Mesothelial cell of epicardium (in vitro differentiated cells): Measurements from ENCODE around the gene SLC16A1. TPM values are rescaled to one million over a fixed set of nuclear protein-coding genes. Genes with fewer than 3 reads are reported as not detected.
"Not testable (repeated sequence)": the region's sequence is repeated elsewhere in the genome, so short reads cannot be mapped to it uniquely, and the experiment has no call there.

ENCODE experiments used
- DNase-seq, 2 experiments: peaks; one replicate each; pipeline ENCODE4 v3.0.0; 2021; ENCODE audit warnings: low spot score in 2 of 2; ENCODE audit not compliant: unreplicated experiment in 2 of 2
- H3K27ac Mint-ChIP-seq: 2 replicates; pipeline ENCODE4 v1.8.0; 2021; ENCODE audit warnings: mixed read lengths
- H3K27me3 Mint-ChIP-seq: 2 replicates; pipeline ENCODE4 v1.8.0; 2021; ENCODE audit warnings: low read depth, mixed read lengths
- H3K36me3 Mint-ChIP-seq: 2 replicates; pipeline ENCODE4 v1.8.0; 2021; ENCODE audit warnings: mixed read lengths
- H3K4me1 Mint-ChIP-seq: 2 replicates; pipeline ENCODE4 v1.8.0; 2021; ENCODE audit warnings: mixed read lengths
- H3K4me3 Mint-ChIP-seq: 2 replicates; pipeline ENCODE4 v1.8.0; 2021; ENCODE audit warnings: mild to moderate bottlenecking, moderate library complexity, mixed read lengths
- H3K9me3 Mint-ChIP-seq: 2 replicates; pipeline ENCODE4 v1.8.0; 2021; ENCODE audit warnings: mixed read lengths
- total RNA-seq: library from RNA; stranded (reverse); gene quantifications from 3 replicates; pipeline ENCODE4 v1.2.1, GENCODE V29; 2021
- TF ChIP-seq, protein P1 (sequence below): fragments of 200-600 bp; sonication (generic); IDR thresholded peaks from one replicate; pipeline ENCODE4 v1.5.0; 2021; ENCODE audit warnings: antibody characterized with exemption; ENCODE audit not compliant: unreplicated experiment

The SLC16A1 gene
- total RNA-seq, 1 donor from 2014 or later = 56.4 TPM

DNA sequence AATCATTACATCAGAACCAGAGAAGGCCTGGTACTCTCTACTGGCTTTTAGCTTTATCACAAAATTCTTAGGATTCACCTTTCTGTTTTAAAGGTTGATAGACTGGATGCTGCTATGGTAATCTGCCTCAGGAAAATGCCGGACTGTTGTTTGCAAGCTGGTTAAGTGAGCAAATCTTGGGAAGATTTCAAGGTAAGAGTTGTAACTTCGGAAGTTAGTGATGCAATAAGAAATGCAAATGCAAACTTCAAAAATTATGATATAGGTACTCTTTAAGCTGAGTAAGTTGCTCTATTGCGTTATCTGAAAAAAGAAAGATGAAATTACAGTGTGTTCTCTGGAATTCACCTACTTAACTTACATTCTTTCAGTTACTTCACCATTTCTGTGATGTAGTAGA lies 4.4 kb upstream of the SLC16A1 start:
- Mint-ChIP-seq H3K36me3 (peaks cover 18% of the 10 kb centered on the region), H3K4me3 (no peak overlapping the region), H3K27ac (no peak overlapping the region), H3K27me3 (no peaks in the 10 kb centered on the region), H3K4me1 (peaks cover 20% of the 10 kb centered on the region), H3K9me3 (peaks cover 4% of the 10 kb centered on the region)
- TF ChIP-seq, protein P1, sequence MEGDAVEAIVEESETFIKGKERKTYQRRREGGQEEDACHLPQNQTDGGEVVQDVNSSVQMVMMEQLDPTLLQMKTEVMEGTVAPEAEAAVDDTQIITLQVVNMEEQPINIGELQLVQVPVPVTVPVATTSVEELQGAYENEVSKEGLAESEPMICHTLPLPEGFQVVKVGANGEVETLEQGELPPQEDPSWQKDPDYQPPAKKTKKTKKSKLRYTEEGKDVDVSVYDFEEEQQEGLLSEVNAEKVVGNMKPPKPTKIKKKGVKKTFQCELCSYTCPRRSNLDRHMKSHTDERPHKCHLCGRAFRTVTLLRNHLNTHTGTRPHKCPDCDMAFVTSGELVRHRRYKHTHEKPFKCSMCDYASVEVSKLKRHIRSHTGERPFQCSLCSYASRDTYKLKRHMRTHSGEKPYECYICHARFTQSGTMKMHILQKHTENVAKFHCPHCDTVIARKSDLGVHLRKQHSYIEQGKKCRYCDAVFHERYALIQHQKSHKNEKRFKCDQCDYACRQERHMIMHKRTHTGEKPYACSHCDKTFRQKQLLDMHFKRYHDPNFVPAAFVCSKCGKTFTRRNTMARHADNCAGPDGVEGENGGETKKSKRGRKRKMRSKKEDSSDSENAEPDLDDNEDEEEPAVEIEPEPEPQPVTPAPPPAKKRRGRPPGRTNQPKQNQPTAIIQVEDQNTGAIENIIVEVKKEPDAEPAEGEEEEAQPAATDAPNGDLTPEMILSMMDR = no peak
- DNase-seq = no peak

DNA sequence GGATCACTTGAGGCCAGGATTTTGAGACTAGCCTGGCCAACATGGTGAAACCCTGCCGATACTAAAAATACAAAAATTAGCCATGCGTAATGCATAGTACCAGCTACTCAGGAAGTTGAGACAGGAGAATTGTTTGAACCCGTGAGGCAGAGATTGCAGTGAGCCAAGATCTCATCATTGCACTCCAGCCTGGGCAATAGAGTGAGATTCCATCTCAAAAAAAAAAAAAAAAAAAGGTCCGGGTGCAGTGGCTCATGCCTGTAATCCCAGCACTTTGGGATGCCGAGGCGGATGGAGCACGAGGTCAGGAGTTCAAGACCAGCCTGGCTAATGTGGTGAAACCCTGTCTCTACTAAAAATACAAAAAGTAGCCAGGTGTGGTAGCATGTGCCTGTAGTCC lies 2.2 kb upstream of the SLC16A1 start:
- not testable (repeated sequence) for H3K27ac Mint-ChIP-seq, H3K9me3 Mint-ChIP-seq, H3K4me3 Mint-ChIP-seq, DNase-seq, H3K27me3 Mint-ChIP-seq
- peaks cover 41% of the 10 kb centered on the region for H3K4me1 Mint-ChIP-seq
- H3K36me3 Mint-ChIP-seq = peaks cover 16% of the 10 kb centered on the region

DNA sequence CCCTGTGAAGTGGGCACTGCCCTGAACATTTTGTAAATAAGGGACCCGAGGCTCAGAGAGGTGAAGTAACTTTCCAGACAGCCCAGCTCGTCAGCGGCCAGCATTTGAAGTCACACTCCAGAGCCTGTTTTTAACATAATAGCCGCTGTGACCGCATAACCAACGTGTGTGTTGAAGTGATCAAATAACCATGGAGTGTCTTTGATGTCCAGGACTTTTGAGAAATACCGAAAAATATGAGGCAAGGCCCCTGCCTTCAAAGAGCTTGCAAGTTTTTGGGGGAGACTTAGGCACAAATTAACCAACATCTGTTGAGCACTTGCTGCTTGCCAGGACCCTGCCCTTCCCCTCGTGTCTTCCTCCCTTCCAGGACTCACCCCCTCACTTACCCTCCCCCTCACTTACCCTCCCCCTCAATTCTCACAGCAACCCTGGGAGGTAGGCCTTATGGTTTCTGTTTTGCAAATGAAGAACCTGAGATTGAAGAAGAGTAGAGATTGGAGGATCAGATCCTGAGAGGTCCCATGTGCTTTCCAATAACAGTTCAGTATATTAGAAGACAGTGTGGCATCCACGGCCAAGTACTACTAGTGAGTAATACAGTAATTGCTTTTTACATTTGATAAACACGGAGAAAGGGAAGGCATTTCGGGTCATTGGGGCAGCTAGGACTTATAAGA lies 1.3 kb upstream of the SLC16A1 start:
- peak overlapping the region; percentile 89 for H3K4me3 Mint-ChIP-seq
- H3K27ac Mint-ChIP-seq = peak overlapping the region; percentile 91
- DNase-seq = no peak
- no peaks in the 10 kb centered on the region for H3K27me3 Mint-ChIP-seq
- peaks cover 43% of the 10 kb centered on the region for H3K4me1 Mint-ChIP-seq
- H3K9me3 Mint-ChIP-seq = peaks cover 4% of the 10 kb centered on the region
- H3K36me3 Mint-ChIP-seq = peaks cover 10% of the 10 kb centered on the region
- TF ChIP-seq, protein P1 = no peak

DNA sequence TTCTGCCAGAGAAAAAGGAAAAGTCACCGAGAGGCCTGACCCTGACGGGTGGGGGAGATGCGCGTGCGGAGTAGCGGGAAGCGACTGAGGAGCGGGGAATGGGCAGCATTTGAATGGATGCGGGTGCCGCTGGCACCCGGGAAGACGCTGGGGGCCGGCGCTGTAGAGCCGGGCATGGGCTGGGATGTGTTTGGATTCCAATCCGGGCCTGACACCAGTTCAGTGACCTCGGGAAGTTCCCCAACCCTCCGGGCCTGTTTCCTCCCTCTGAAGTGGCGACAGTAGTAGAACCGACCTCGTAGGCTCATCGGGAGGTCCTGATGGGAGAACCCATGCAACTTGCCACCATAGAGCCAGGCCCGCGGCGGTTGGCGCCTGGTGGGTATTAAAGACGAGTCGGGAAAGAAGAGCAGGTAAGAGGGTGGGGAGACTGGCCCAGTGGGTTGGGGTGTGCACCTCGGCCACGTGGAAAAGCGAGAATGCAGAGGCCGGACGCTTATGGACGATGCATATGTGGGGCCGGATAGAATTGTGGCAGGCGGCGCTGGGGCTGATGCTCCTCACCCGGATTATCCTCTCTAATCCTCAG lies 642 bp upstream of the SLC16A1 start:
- H3K4me3 Mint-ChIP-seq = peak overlapping the region; percentile 89
- no peaks in the 10 kb centered on the region for H3K27me3 Mint-ChIP-seq

DNA sequence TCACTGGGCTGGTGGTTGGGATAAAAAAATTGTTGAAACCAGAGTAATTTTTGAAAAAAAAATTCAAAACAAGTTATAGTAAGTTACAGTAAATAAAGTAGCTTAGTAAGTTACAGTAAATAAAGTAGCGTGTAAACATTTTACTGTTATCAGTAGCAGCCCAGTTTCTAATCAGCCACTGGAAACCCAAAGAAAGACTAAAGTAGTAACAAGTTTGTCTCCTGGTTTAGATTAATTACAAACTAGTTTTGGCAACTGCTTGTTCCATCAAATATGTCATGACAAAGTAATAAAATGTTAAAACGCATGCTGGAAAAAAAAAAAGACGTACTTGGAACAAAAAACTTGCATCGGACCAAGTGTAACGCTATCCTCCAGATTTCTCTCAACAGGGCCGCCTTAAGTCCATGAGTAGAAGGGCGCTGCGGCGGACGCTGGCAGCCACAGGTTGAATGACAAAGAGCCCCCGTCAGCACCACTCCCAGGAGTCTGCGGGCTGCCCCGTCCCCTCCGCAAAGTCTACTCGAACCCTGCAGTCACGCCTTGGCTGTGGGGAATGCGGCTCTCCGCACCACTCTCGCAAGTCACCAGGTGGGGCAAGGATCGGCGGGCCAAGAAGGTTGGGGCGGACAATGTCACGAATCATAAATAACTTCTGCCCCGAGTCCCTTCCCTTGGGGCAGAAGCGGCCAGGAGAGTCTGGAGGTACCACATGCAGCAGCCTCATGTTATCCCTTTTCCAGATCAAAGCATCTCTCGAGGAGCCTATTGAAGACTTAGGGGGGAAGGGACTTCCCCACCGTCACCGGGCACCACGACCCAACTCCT lies 837 bp downstream of the SLC16A1 start:
- H3K27me3 Mint-ChIP-seq = no peaks in the 10 kb centered on the region
- H3K4me1 Mint-ChIP-seq = peaks cover 43% of the 10 kb centered on the region
- TF ChIP-seq, protein P1 = no peak
- H3K36me3 Mint-ChIP-seq = peaks cover 2% of the 10 kb centered on the region
- no peaks in the 10 kb centered on the region for H3K9me3 Mint-ChIP-seq
- peak; percentile 30 to 52 for DNase-seq
- peak overlapping the region; percentile 89 for H3K4me3 Mint-ChIP-seq
- H3K27ac Mint-ChIP-seq = peak overlapping the region; percentile 94

More for the DNA sequence above, 642 bp upstream of the SLC16A1 start:
- Mint-ChIP-seq H3K4me1 (peaks cover 43% of the 10 kb centered on the region), H3K36me3 (peaks cover 8% of the 10 kb centered on the region), H3K9me3 (peaks cover 4% of the 10 kb centered on the region), H3K27ac (peak overlapping the region; percentile 91)
- no peak for DNase-seq
- TF ChIP-seq, protein P1 = no peak
